Skeletal muscle satellite cell (primary cell): Measurements from ENCODE around the gene NANOS3.
"Not testable (repeated sequence)": the region's sequence is repeated elsewhere in the genome, so short reads cannot be mapped to it uniquely, and the experiment has no call there.

Experiments used
- H3K27me3 ChIP-seq: 2 replicates; pipeline ENCODE4 v1.7.0; 2013; ENCODE audit warnings: low read length; ENCODE audit not compliant: control insufficient read depth, insufficient read depth
- H3K36me3 ChIP-seq: 2 replicates; pipeline ENCODE4 v1.7.0; 2013; ENCODE audit warnings: mild to moderate bottlenecking, control low read depth, low read length; ENCODE audit not compliant: insufficient read depth
- H3K4me1 ChIP-seq: 2 replicates; pipeline ENCODE4 v1.7.0; 2013; ENCODE audit warnings: low read length; ENCODE audit not compliant: control insufficient read depth, insufficient read depth
- H3K4me2 ChIP-seq: 2 replicates; pipeline ENCODE4 v1.7.0; 2013; ENCODE audit warnings: mild to moderate bottlenecking, low read length
- H3K4me3 ChIP-seq: 2 replicates; pipeline ENCODE4 v1.7.0; 2013; ENCODE audit warnings: low read length
- H3K9ac ChIP-seq: 2 replicates; pipeline ENCODE4 v1.7.0; 2013; ENCODE audit warnings: mild to moderate bottlenecking, low read depth, low read length, moderate library complexity
- H3K9me3 ChIP-seq: replicated peaks from 2 replicates; pipeline ENCODE4 v1.7.0; 2013; ENCODE audit warnings: mild to moderate bottlenecking, control low read depth, low read length
- small RNA-seq: library from RNA; depleted of rRNA; stranded (forward); fragments of <200 nt; gene quantifications from one replicate; pipeline ENCODE3, GENCODE V24; 2012

The NANOS3 gene

DNA sequence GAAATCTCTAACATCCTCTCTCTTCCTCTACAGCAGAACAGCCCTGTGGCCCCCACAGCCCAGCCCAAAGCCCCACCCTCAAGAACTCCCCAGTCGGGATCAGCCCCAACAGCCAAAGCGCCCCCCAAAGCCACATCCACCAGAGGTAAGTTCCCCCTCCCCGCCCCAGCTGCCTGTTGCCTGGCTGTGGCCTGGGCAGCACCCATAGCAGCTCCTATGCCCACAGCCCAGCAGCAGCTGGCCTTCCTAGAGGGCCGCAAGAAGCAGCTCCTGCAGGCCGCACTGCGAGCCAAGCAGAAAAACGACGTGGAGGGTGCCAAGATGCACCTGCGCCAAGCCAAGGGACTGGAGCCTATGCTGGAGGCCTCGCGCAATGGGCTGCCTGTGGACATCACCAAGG is 43.6 kb downstream of the NANOS3 start:
- no peak overlapping the region for H3K4me3 ChIP-seq
- H3K9ac ChIP-seq: no peak overlapping the region
- no peaks in the 10 kb centered on the region for H3K9me3 ChIP-seq
- H3K4me2 ChIP-seq: no peak overlapping the region
- no peaks in the 10 kb centered on the region for H3K4me1 ChIP-seq
- peaks cover 30% of the 10 kb centered on the region for H3K36me3 ChIP-seq
- H3K27me3 ChIP-seq: no peaks in the 10 kb centered on the region

- no peak overlapping the region for H3K9ac ChIP-seq
- no peaks in the 10 kb centered on the region for H3K27me3 ChIP-seq
- H3K4me2 ChIP-seq: no peak overlapping the region
- H3K4me1 ChIP-seq: no peaks in the 10 kb centered on the region
- no peaks in the 10 kb centered on the region for H3K9me3 ChIP-seq
- no peak overlapping the region for H3K4me3 ChIP-seq
- H3K36me3 ChIP-seq: peaks cover 30% of the 10 kb centered on the region
These were observed 44.2 kb downstream of the NANOS3 start for GRCh38 chr19:13920940-13921747.

- H3K4me2 ChIP-seq, H3K4me3 ChIP-seq, H3K9me3 ChIP-seq, H3K27me3 ChIP-seq, H3K4me1 ChIP-seq, H3K9ac ChIP-seq: not testable (repeated sequence)
- H3K36me3 ChIP-seq: peaks cover 35% of the 10 kb centered on the region
These were observed 45.2 kb downstream of the NANOS3 start for GRCh38 chr19:13922118-13922517.

DNA sequence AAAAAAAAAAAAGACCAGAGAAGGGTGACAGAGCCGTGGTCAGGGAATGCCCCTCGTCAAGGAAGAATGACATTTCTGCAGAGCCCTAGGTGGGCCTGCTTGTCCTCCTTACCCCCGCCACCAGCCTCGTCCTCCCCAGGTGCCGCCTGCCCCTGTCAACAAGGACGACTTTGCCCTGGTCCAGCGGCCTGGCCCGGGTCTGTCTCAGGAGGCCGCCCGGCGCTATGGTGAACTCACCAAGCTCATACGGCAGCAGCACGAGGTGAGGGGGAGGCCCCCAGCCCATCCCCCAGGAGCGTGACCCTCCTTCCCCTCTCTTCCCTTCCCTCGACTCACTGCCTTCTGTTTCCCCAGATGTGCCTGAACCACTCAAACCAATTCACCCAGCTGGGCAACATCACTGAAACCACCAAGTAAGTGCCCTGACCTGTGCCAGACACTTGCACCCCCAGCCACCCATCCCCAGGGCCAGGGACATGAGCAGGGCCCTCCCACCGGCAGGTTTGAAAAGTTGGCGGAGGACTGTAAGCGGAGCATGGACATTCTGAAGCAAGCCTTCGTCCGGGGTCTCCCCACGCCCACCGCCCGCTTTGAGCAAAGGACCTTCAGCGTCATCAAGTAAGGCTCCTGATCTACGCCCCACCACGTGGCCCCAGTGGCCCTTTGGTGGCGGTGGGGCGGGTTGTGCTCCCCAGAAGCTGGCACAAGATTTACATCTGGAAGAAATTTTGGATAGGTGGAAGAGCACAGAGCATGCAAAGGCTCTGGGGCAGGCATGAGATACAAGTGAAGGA is 46.5 kb downstream of the NANOS3 start:
- Histone ChIP-seq H3K27me3 (no peaks in the 10 kb centered on the region), H3K9ac (no peak overlapping the region), H3K4me1 (no peaks in the 10 kb centered on the region), H3K4me2 (no peak overlapping the region), H3K4me3 (no peak overlapping the region), H3K9me3 (no peaks in the 10 kb centered on the region), H3K36me3 (peaks cover 42% of the 10 kb centered on the region)

DNA sequence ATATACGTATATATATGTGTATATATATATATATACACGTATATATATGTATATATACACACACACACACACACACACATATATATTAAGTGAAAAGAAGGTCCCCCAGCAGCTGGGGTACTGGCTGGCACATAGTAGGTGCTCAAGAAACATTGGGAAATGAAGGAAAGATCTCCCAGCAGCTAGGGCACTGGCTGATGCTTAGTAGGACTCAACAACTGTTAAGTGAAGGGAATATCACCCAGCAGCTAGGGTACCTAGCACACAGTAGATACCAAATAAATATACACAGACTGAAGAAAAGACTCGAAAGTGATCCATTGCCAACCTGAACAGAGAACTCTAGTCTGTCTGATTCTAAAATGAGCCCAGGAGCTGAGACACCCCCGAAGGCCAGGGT is 49.1 kb downstream of the NANOS3 start:
- no peak overlapping the region for H3K4me2 ChIP-seq
- peaks cover 34% of the 10 kb centered on the region for H3K36me3 ChIP-seq
- H3K4me1 ChIP-seq: no peaks in the 10 kb centered on the region
- H3K9me3 ChIP-seq: no peaks in the 10 kb centered on the region
- H3K27me3 ChIP-seq: no peaks in the 10 kb centered on the region
- H3K4me3 ChIP-seq: no peak overlapping the region
- no peak overlapping the region for H3K9ac ChIP-seq

DNA sequence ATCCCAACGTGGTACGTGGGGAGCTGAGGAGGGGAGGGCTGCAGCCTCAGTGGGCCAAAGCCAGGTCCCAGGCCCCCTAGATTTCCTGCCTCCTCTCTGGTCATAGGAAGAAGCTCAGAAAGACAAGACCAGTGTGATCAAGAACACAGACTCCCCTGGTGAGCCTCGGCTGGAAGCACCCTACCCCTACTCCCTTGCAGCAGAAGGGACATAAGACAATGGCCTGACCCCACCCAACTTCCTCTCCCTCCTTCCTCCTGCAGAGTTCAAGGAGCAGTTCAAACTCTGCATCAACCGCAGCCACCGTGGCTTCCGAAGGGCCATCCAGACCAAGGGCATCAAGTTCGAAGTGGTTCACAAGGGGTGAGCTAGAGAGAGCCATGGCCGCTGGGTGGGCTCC is 49.8 kb downstream of the NANOS3 start:
- H3K9ac ChIP-seq: no peak overlapping the region
- no peaks in the 10 kb centered on the region for H3K27me3 ChIP-seq
- H3K4me3 ChIP-seq: no peak overlapping the region
- H3K4me1 ChIP-seq: no peaks in the 10 kb centered on the region
- H3K9me3 ChIP-seq: no peaks in the 10 kb centered on the region
- no peak overlapping the region for H3K4me2 ChIP-seq
- H3K36me3 ChIP-seq: peaks cover 27% of the 10 kb centered on the region

DNA sequence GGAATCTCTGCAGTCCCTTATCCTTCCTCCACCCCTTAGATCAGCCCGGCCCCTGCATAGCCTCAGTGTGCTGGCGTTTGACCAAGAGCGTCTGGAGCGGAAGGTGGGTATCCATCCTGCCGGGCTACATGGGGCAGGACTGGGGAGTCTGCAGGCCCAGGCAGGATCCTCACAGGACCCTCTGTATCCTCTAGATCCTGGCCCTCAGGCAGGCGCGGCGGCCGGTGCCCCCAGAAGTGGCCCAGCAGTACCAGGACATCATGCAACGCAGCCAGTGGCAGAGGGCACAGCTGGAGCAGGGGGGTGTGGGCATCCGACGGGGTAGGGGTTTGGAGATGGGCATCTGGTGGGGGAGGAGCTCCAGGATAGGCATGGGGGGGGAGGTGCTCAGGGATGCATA is 52.4 kb downstream of the NANOS3 start:
- H3K4me2 ChIP-seq: no peak overlapping the region
- H3K36me3 ChIP-seq: peaks cover 17% of the 10 kb centered on the region
- peaks cover 4% of the 10 kb centered on the region for H3K27me3 ChIP-seq
- H3K9me3 ChIP-seq: no peaks in the 10 kb centered on the region
- H3K9ac ChIP-seq: no peak overlapping the region
- no peaks in the 10 kb centered on the region for H3K4me1 ChIP-seq
- H3K4me3 ChIP-seq: no peak overlapping the region

- no peaks in the 10 kb centered on the region for H3K4me1 ChIP-seq
- H3K9me3 ChIP-seq: no peaks in the 10 kb centered on the region
- H3K9ac ChIP-seq: no peak overlapping the region
- H3K27me3 ChIP-seq: peaks cover 4% of the 10 kb centered on the region
- no peak overlapping the region for H3K4me3 ChIP-seq
- peaks cover 17% of the 10 kb centered on the region for H3K36me3 ChIP-seq
- no peak overlapping the region for H3K4me2 ChIP-seq
These were observed 53.0 kb downstream of the NANOS3 start for GRCh38 chr19:13929956-13930355.

Small RNA genes within 50 kb of the gene (small RNA-seq; reads per million reads assigned to genes)
- gene MIR181C: 6.0 reads per million, percentile 87 among the genes with 10 or more reads in this experiment
- gene MIR181D: 11.7 reads per million, percentile 91 among the genes with 10 or more reads in this experiment
